Smooth muscle cell of the brain vasculature (primary cell): ENCODE results near the gene GPR137.
"Not testable (repeated sequence)": the region's sequence is repeated elsewhere in the genome, so short reads cannot be mapped to it uniquely, and the experiment has no call there.

ENCODE experiments used
- DNase-seq: peaks from one replicate; pipeline ENCODE4 v3.0.0-alpha.2; 2012; ENCODE audit warnings: low read depth, low spot score

The GPR137 gene, protein sequence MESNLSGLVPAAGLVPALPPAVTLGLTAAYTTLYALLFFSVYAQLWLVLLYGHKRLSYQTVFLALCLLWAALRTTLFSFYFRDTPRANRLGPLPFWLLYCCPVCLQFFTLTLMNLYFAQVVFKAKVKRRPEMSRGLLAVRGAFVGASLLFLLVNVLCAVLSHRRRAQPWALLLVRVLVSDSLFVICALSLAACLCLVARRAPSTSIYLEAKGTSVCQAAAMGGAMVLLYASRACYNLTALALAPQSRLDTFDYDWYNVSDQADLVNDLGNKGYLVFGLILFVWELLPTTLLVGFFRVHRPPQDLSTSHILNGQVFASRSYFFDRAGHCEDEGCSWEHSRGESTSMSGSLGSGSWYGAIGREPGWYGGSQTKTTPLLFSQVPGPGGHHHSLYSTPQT

DNA sequence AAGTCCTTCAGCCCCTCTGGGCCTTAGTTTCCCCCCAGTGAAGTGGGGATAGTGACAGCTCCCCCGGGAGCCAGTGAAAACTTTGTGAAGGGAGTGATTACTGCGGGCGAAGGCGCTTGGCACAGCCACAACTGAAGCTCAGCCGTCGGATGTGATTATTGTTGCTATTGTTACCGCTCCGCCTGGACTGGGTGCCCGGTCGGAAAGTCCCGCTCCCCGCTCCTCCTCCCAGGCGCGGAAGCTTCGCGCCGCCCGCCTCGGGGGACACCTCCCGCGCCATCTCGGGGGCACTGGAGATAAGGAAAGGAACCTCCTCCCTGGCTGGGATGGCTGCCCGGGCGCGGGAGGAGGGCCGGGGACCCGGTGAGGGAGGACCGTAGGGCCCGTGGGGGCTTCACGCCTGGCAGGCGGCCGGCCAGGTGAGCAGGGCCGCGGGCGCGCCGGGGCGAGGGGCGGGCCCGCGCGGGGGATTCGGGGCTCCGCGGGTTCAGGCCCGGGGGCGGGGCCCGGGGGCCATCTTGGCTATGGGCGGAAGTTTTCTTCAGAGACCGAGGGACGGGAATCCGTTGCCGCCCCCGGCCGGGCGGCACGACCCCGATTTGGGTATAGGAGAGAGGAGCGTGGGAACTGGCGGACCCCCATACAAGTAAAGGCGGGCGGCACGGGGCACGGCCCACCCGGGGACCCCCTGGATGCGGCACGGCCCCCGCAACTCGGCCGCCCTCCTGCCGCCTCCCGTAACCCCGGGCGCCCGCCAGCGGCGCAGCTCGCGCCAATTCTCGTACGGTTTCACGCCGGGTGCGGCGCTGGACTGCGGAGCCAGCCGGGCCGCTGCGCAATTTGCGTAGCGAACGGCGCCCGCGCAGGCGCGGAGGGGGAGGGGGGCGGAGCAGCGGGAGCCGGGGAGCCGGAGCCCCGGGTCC, at the start of gene GPR137:
GPR137 (plus strand) TSS at position 887 of the 923 bp plus-strand sequence. CDS start 677 bp downstream, outside the sequence.
- no peak for DNase-seq

DNA sequence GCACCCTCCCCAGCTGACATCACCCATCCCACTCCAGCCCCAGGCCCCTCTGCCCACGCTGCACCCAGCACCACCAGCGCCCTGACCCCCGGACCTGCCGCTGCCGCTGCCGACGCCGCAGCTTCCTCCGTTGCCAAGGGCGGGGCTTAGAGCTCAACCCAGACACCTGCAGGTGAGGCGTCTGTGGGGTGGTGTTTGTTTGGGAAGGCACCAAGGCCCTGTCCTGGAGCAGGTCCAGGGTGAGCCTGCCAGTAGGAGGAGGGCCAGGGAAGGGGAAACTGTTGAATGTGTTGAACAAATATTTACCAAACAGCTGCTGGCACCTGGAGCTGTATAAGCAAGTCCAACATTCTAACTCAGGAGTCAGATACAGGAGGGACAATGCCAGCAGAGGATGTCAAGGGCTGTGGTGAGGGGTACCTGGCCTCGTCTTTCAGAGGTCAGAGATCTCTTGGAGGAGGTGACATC, 48.1 kb upstream of the GPR137 start:
- DNase-seq = no peak

DNA sequence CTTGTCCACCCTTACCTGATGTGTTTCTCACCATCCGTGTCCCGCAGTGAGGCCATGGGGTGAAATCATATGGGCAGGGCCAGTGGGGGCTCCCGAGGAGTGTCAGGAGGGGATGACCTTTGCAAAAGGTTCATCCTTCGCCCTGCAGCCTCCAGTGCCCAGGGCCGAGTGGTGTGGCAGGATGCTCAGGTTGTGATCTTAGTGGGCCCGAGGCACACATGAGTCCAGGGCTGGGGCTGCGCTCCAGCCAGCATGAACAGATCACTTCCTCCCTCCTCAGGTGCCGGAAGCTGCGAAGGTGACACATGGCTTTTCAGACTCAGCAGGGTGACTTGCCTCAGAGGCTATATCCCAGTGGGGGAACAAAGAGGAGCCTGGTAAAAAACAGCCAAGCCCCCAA, 47.6 kb upstream of the GPR137 start:
- DNase-seq = no peak

DNA sequence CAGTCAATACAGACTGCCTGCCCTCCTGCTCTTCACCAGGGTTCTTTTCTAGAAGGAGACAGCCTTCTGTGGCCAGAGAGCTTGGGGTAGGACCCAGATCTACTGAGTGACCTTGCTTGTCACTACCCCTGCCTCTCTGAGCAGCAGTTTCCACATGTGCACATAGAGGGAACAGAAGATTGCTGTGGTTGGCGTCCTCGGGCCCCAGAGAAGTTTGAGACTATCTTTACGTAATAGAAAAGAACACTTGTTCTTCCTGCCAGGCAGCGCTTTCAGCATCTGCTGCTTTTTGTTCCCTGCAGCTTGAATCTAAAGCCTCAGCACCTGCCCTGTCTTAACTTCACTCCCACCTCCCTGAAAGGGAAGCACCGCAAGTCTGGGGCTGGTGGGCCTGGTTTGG, 46.6 kb upstream of the GPR137 start:
- no peak for DNase-seq

DNA sequence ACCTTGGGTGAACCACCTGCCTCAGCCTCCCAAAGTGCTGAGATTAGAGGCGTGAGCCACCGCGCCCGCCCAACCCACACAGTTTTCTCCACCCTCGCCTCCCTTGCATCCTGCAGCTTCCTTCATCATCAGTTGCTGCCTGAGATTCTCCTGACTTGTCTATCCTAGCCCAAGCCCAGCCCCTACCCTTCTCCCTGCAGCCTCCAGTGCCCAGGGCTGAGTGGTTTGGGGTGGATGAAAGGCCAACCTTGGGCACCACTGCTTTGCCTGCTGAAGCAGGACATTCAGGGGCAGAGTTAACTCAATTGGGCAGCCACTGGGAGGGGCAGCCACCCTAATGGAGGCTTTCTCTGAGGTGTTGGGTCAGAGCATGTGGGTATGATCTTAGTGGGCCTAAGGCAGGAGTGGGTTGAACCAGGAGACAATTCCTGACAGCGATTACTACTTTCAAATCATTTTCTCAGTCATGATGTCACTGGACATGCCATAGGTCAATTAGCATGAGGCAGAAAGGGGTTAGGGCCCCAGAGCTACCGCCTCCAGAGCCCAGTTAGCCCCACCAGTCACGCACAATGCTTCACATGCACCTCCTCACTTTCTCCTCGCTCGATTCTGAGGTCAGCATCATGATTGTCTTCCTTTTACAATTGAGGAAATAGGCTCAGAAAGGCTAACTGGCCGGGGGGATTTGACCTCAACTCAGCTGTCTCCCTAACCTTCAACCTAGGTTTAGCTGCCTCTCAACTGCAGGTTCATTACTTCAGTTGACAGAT, 45.8 kb upstream of the GPR137 start:
- DNase-seq = no peak

DNA sequence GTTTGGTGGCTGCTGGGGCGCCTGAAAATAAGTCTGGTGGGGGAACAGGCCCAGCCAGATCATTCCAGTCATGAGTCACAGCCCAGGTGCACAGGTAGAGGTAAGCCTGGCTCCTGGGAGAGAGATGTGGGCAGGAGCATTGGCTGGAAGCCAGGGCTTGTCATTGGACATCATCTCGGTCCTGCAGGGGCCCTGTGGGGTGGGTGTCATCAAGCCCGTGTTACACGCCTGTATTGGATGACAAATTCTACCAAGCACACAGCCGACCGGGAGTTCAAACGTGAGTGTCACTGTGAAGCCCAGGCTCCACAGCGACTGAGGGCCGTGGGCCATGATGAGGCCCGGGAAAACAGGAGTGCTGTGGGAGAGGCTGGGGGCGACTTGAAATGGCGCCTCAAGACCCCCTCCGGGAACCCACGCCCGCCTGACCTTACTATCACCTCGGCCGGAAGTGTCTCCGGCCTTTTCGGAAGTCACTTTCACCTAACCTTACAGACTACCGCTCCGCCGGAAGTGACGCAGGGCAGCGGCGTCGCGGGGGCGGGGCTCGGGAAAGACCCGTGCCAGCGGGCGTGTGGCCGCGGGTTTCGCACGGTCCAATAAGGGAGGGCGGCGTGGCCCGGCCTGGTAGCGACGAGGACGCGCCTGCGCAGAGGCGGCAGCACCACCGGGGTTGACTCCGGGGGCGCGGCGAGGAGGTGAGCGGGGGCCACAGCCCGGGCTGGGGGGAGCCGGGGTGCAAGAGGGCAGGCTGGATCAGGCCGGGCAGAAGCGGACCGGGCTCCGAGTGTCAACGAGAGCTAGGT, 45.0 kb upstream of the GPR137 start, which contains the start of gene FKBP2:
FKBP2 (plus strand) TSS at position 661 of the 806 bp plus-strand sequence. CDS start 1,293 bp downstream, outside the sequence.
- peak; percentile 94 for DNase-seq

DNA sequence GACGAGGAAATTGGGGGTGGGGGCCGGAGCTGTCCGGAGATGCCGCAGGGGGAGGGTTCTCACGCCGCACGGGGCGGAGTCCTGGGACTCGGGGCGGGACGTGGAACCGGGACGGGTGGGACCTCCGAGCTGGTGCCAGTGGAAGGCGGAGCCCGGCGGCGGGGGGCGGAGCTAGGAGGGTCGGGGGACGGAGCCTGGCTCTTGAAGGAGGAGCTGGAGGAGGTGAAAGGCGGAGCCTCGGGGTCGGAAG, 44.5 kb upstream of the GPR137 start:
- DNase-seq = peak; percentile 98

DNA sequence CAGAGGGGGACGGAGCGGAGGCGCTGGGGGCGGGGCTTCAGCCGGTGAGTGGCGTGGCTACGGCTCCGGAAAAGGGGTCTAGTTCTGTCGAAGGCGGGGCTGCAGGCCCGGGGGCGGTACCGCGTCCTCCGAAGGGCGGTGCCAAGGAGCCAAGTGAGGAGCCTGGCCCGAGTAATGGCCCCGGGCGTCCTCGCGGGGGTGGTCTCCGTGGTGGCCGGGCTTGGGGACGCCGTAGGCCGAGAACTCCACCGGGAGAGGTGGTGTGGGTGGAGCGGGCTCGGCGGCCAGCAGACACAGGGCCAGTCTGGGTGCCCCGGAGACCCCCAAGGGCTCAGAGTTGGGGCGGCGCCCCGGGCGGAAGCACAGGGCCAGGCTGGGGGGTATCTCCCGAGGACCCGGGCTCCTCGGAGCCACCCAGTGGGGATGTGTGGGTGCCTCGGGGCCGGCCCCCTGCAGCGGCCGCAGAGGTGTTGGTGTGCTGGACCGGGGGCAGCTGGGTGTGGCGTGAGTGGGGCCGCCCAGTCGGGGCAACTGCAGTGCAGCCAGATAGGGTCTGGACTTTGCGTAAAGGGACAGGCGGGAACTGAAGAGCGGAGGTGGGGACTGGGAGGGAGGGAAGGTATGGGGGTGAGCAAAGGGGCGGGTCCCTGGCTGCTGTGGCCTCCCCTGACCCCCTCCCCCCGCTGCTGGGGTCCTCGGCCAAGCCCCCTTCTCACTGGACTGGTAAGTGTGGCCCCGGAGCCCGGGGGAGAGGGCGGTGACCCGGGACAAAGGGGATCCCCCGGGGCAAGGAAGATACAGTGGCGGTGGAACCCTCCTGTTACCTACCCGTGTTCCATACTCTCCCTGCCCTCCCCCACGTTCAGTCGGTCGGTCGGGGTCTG, 43.9 kb upstream of the GPR137 start:
- no peak for DNase-seq

DNA sequence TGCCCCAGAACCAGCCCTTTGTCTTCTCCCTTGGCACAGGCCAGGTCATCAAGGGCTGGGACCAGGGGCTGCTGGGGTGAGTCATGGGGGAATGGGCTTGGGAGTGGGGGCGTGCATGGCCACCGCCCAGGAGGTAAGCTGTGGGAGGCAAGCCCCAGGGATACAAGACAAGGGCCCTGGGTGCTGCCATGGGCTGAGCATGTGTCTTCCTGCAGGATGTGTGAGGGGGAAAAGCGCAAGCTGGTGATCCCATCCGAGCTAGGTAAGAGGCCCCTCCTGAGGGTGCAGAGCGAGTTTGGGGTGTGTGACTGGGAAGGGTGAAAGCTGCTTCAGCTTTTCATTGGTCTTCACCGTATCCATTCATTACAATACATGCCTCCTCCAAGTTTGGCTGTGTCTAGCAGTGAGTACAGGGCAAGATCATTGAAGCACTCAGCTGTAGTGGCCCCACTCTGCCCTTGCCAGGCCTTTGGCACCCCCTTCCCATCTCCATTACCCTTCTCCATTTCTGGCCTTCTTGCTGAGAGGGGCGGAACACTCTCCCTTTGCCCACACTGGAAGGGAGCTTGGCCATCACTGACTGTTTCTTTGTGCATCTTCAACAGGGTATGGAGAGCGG, 42.3 kb upstream of the GPR137 start:
- DNase-seq = no peak

DNA sequence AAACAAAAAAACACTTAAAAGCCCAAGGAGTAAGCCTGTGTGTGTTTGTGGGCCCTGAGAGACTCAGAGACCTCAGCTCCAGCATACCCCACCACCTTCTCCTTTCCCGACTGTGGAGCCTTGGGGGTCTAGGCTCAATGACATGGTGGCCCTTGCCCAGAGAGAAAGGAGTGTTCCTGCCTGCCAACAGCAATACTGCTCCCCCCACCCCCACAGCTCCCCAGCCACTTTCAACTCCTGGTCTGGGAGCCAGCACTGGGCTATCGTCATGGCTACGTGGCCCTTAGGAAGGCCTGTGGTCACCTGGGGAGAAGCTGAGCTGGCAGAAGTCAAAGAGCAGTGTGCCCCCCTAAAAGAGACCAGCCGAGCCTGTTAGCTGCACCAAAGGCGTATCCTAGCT, 41.5 kb upstream of the GPR137 start:
- DNase-seq = no peak

DNA sequence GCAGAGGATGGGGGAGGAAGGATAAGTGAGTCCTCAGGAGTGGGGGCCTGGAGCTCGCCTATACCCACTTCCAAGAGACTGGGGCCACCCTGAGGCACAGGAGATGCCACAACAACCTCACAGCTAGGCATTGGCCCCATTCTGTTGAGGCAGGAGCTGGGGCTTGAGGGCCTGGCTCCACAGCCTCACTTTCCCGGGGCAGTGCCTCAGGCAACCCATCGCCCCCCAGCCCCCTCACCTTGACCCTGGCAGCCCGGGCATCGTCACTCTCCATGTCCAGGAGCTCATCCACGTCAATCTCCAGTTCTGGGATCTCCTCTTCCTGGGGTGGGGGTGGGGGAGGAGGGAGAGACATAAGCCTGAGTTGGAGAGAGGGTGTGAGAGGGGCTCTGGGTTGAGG, 40.7 kb upstream of the GPR137 start:
- DNase-seq = no peak

DNA sequence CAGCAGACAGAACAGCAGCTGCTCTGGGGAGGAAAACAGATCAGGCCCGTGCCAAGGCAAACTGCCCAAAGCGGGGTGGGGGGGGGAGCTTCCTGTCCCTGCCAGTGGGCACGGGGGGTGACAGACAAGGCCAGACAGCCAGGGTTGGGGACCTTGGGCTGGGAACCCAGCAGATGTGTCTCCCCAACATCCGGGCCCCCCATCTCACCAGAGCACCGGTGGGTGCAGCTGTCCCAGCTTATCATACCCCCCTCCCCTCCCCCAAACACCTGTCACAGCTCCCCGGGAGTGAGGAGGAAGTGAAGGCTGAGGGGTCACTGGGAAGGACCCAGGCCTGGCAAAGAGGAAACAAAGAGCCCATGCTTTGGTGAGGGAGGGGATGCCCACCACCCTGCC, 40.2 kb upstream of the GPR137 start:
- no peak for DNase-seq

DNA sequence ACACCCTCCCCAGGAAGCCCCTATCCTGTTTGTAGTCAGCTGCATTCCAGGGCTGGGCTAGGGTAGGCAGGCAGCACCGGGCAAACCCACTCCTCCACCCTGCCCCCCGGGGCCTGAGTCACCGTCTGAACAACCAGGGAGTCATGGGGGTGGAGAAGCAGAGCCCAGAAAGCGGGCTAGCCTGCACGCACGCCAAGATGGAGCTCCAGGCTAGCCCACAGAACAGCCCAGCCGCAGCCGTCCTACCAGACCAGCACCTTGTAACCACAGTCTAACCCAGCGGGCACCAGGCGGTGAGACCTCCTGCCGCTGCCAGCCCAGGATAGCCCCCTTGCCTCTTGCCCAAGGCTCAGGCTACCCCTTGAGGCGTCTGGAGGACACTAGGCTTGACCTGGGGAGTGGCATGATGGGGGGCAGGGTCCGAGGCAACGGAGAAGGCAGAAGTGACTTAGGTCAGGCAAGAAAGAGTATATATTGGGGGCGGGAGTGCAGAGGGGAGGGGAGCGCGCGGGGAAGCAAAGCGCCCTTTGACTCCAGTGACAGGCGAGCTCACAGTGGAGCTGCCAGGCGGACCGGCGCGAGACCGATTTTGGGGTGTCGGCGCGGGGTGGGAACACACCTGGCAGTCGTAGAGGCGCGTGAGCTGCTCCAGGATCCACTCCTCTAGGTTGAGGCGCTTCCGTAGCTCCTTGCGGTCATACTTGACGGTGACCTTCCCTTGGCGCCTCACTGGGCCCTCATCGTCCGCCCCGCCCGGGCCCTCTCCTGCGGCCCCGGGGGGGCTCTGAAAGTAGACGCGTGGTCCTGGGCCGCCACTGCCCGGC, 39.6 kb upstream of the GPR137 start:
- DNase-seq = no peak

DNA sequence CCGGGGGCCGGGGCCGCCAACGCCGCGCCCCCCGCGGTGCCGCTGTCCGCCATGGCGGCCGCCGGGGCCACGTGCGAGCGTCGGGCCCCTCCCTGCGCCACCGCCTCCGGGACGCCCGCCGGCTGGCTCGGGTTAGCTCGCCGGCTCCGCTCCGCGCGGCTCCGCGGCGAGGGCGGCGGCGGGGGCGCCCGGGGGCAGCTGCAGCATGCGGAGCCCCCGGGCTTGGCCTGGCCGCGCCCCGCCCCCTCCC, 39.1 kb upstream of the GPR137 start:
- DNase-seq = not testable (repeated sequence)

DNA sequence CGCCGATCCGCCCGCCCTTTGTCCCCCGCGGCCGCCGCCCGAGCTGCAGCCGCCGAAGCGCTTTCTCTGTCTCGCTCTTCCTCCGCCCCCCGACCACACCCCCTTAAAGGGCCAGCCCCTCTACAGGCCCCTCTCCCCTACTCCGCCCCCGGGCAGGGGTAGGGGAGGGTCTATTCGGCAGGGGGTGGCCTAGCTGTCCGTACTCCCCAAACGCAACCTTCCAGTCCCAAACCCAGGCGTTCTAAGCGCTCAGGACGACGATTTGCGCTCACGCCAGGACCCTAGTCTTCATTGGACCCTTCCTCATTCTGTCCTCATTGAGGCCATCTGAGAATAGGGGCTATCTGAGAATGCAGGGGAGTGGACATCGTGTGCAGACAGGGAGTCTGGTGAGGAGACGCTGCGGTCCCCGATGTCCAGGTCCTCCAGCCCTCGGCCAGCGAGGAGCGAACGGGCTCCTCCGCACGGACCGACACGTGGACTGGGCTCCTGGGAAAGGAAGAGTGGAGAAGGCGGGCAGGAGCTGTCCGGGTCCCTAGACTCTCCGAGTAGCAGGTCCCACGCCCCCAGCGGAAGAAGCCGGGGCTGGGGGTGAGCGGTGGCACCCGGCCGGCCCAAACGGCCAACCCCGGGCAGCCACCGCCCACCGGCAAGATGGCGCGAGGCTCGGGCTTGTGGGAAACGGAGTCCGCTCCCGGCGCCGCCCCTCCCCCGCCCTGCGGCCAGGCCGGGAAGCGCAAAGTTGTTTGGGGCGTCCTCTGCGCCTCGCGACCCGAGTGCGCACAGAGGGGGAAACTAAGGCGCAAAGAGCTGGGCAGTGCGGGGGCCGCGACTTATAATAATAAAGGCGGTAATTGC, 38.5 kb upstream of the GPR137 start, which contains the start of gene PPP1R14B:
PPP1R14B (minus strand) TSS at position 73 of the 858 bp plus-strand sequence. CDS start 270 bp downstream, outside the sequence.
- DNase-seq = peak; percentile 61

DNA sequence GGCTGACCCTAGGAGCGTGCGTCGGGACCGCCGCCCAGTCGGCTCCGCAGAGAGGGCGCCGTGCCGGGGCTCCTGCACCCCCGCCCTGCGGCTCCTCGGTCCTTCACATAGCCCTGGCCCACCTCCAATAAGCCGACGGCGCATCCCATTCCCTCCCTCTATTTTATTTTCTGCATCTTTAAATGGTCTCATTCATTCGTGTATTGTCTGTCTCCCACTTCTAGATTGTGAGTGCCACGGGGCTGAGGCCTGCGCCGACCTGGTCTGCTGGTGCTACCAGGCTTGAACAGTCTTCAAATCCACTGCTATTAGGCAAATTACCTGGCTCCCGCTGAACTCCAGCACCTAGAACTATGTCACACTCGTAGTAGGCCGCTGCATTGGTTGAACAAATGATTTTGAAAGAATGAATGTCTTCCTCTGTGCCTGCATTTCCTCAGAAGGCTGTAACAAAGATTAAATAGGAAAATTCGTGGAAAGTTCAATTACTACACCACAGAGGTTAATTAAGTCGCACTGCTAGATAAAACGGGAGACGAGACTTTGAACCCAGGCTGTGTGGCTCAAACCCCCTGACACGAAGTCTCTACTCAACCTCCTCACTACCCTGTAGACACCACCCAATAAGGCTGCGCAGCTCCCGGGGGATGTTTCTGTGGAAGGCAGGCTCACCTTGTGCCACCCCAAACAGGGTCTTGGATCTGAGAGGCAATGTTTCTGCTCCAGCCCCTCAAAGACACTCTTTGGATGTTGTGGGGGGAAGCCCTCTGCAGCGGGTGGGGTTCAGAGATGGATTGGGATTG, 37.7 kb upstream of the GPR137 start:
- no peak for DNase-seq

DNA sequence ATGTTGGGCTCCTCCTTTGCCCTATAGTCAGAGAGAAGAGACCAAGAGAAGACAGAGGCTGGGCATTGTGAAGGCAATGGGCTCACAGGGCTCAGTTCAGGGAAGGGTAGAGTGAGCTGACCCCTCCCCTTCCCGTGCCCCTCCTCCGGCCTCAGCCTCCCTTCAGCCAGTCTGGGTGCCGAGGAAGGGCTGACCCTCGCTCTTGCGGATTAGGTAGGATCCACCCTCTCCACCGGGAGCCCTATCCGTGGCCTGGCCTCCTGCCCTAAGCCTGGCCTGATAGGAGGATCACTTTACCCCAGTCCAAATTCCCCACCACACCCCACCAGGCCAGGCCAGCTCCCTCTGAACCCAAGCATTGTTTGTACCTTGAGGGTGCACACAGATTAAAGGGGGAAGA, 37.1 kb upstream of the GPR137 start:
- DNase-seq = no peak
